GM21576 (cell line): ENCODE data around the gene ARID5A.

Source experiments
- ATAC-seq: cut with Tn5 transposase; IDR thresholded peaks from one replicate; pipeline ENCODE4 v1.9.1; 2021; ENCODE audit warnings: mild to moderate bottlenecking, moderate library complexity; ENCODE audit not compliant: unreplicated experiment

ARID5A gene

DNA sequence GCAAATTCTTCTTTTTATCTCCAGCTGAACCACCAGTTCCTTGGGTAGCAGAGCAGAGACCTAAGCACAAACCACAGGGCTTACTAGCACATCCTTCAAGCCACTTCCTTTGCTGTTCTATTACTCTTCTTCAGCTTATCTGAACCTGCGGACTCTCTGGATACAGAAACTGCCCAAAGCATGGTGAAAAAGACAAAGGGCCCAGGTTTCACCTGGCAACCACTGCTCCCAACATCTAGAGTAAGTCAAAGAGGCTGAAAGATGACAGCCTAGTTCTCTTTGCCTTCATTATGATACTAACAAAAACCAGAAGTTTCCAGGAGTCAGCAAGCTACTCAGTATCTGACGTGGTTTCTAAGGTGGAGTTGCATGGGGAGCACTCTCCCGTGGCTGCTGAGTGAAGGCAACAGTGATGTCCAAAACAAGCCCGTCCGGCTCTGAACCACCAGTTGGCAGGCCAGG, 58.2 kb downstream of the ARID5A start:
- ATAC-seq: no peak

DNA sequence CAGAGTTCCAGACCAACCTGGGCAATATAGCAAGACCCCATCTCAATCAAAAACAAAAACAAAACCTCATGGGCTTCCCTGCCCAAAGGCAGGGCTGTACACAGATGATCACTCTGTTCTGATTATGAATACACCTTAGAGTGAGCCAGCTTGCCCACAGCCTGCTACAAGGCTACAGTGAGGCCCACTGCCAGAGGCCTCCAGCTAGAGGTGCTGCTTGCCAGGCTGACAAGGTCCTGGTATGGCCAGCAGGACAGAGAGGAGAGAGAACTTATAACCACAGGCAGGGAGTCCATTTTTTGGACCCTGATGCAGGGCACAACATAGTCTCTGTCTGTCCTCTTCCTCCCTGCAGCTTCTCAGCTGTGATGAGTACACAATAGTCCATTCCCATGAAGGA, 60.0 kb downstream of the ARID5A start:
- ATAC-seq: no peak

- no peak for ATAC-seq
These were observed 63.4 kb downstream of the ARID5A start for GRCh38 chr2:96599941-96600340.

- no peak for ATAC-seq
These were observed 65.1 kb downstream of the ARID5A start for GRCh38 chr2:96601382-96602292.
